Measurements from ENCODE around the gene OR51Q1.

The OR51Q1 gene

DNA sequence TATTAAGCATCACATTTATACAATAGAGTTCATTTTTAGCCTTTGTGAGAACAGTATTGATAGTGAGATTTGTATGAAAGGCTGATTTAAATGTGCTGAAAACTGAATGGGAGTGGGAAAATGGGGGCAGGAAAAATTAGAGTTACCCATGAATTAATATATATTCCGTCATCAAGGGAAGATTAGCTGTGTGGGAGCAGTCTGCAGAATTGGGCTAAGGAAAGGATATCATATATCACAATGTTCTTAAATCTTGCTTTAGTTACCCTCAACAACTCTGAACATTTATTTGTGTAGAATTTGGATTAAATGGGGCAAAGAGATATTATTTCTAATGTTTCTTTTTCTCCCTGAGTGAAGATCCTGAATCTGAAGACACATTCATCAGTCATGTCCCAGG, at the start of gene OR51Q1:
Gene OR51Q1, plus strand, starts transcription at position 301 of the 400 bp plus-strand sequence. Its CDS starts 90 bp downstream, at position 391.
- DNase-seq: no peak

- DNase-seq: peak in 1 of 2 experiments; percentile 75
These were observed 41.1 kb upstream of the OR51Q1 start for GRCh38 chr11:5380740-5381342.

- DNase-seq: no peak
These were observed 38.3 kb upstream of the OR51Q1 start, which contains the start of gene OR51M1 for GRCh38 chr11:5383576-5383975. Gene OR51M1 (plus strand): TSS chr11:5383812. CDS start chr11:5389399, 5,587 bp downstream.

DNA sequence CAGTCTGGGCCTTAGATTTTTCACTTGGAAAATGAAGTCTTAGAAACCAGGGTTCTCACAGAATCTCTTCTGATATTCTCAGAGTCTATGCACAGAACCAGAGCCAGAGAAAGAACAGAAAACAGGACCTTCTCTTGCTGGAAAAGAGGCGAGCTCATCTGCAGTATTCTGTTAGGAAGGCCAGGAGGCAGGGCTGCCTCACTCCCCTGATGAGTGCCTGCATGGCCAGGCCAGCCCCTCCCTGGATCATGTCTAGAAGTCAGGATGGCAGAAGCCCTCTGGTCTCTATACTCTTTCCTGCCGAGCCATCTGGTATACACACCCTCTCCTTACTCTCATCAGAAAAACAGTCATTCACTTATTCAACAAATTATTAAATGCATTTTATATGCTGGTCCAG, 37.6 kb upstream of the OR51Q1 start:
- no peak for DNase-seq

DNA sequence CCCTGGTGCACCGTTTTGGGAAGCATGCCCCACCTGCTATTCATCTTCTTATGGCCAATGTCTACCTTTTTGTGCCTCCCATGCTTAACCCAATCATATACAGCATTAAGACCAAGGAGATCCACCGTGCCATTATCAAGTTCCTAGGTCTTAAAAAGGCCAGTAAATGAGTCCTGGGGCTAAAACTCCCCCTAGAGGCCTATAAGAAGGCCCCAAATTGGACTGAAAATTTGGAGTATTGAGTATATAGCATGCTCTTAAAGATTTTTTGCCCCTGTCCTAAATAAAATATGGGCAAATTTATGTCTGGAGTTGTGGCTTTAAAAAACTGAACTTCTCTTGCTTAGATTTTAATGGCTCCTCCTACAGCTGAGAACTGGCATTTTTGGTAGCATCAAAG, 31.7 kb upstream of the OR51Q1 start:
- DNase-seq: no peak

- DNase-seq: no peak
These were observed 27.8 kb upstream of the OR51Q1 start for GRCh38 chr11:5394091-5394490.

DNA sequence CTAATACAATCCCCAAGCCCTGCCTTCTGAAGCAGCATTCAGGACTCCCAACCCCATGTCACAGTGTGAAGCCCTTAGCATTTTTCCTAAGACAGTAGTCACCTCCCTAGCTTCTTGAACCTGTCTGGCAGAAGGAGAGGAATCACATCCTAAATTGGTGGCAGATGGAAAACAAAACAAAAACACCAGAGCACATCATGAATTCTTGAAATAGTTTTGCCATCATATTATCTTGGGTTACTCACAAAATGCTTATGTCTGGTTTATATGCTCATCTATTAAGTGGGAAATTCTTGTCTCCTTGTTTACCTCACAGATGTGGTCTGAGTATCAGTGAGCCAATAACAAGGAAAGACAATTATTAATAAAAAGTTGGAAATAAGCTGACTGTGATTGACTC, 23.0 kb upstream of the OR51Q1 start:
- no peak for DNase-seq

- no peak for DNase-seq
These were observed 16.7 kb upstream of the OR51Q1 start for GRCh38 chr11:5405173-5405572.

GRCh38 chr11:5420993-5421392, 918 bp upstream of the OR51Q1 start:
- DNase-seq: no peak

GRCh38 chr11:5423131-5423530, 1.2 kb downstream of the OR51Q1 start:
- DNase-seq: no peak

GRCh38 chr11:5441414-5441813, 19.5 kb downstream of the OR51Q1 start, which contains the start of gene OR51I1:
Gene OR51I1 (minus strand): TSS chr11:5441514. CDS start chr11:5441514, 0 bp downstream.
- no peak for DNase-seq

GRCh38 chr11:5443835-5444393, 22.0 kb downstream of the OR51Q1 start:
- DNase-seq: no peak

DNA sequence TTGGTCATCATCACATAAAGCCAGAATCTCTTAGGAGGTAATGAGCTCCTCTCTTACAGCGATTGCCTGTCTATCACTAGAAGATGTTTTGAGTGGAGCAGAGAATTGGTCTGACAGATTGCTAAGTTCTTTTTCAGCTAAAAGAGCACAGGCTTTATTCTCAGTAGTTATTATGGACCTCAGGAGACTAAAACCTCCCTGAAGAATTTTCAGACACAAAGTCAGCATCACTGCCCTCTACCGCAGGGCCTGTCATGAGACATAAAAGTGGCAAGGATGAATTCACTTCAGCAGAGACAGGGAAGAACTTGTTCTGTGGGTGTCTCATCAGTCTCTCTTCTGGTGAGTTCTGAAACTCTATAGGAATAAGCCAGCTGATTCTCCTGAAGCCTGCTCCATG, 27.1 kb downstream of the OR51Q1 start, which contains the start of gene OR51I2:
Gene OR51I2, plus strand, starts transcription at position 301 of the 400 bp plus-strand sequence. CDS start 4,166 bp downstream, outside the sequence.
- no peak for DNase-seq

DNA sequence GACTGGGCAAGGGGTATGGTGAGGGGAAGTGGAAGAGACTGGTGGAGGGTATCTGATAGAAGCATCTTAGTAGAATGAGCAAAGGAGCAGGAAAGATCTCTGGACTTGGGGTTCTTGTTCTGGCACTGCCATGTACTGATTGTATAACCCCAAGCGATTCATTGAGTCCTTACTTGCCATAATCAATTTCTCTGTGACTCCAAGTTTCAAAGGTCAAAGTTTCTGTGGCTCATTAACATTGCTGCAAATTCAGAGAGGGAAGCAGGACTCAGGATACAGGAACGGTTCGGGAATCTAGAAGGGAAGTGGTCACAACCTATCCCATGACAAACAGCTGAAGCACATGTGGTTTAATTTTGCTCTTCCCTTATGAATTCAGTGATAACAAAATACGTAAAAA, 27.5 kb downstream of the OR51Q1 start:
- no peak for DNase-seq

DNA sequence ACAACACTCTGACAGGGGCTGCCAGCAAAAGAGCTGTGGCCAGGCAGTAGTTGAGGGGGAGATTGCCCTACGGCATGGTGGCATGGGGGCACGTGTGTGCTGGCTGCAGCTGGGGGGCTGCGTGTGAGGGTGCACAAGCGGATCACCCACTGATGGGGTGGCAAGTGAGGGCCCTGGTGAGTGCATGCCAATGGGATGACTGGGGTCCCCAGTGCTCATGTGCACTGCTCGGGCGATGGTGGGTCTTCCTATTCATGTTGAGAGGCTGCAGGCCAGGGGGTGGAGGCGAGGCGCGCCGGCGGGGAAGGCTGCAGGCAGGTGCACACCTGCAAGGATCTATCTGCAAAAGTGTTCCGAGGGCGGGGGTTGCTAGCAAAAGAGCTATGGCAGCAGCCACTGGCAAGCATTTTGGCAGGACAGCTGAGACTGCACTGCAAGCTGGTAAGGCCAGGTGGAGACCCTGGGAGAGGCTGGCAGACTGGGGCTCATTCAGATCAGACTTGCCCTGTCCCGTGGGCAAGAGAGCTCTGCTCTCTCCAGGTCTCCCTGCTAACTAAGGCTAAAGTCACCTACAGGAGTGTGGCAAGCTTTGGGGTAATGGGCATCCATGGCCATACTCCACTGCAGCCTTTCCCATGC, 39.2 kb downstream of the OR51Q1 start:
- no peak for DNase-seq

DNA sequence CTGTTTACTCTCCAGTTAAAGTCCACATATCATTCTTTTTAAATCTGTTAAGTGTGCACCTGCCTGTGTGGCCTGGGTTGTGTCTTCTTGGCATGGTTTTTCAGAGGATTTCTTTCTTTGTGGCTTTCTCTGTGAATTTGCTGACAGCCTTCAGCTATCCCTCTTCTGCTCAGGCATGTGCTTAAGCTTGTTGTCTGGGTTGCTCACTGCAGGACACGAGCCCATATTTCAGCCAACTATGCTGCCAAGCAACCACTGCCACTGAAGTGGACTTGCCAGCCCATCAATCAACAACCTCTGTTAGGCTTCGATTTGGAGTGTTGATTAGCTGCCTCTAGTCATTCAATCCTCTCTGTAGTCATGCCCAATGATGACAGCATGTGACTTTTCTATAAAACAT, 45.6 kb downstream of the OR51Q1 start:
- no peak for DNase-seq

Data from NCI-H526 (cell line).